Left ventricle myocardium inferior (tissue), 1 donor: ENCODE data around the gene SLC27A2. TPM values are rescaled to one million over a fixed set of nuclear protein-coding genes. Genes with fewer than 3 reads are reported as not detected.
A peak's percentile ranks its signal among the peaks of the same experiment; 100 is the strongest.

ENCODE experiments used
- DNase-seq: peaks from one replicate; pipeline ENCODE4 v3.0.0-alpha.2; 2020
- H3K27ac ChIP-seq: fragments of 200-600 bp; replicated peaks from 2 replicates; pipeline ENCODE4 v1.8.0; 2021
- H3K27me3 ChIP-seq: fragments of 200-600 bp; 2 replicates; pipeline ENCODE4 v1.8.0; 2021; ENCODE audit warnings: low read depth
- H3K36me3 ChIP-seq: fragments of 200-600 bp; 2 replicates; pipeline ENCODE4 v1.8.0; 2021
- H3K4me1 ChIP-seq: fragments of 200-600 bp; 2 replicates; pipeline ENCODE4 v1.8.0; 2021
- H3K4me3 ChIP-seq: fragments of 200-600 bp; 2 replicates; pipeline ENCODE4 v1.8.0; 2021; ENCODE audit warnings: mild to moderate bottlenecking, moderate library complexity
- H3K9me3 ChIP-seq: fragments of 200-600 bp; replicated peaks from 2 replicates; pipeline ENCODE4 v1.8.0; 2021
- CTCF ChIP-seq: fragments of 200-600 bp; IDR thresholded peaks from 2 replicates; pipeline ENCODE4 v1.8.0; 2021; ENCODE audit warnings: antibody characterized with exemption, mild to moderate bottlenecking, borderline replicate concordance
- intact Hi-C: fragments of 100-400 bp; cut with micrococcal nuclease; formaldehyde crosslinking; loops from one replicate; pipeline ENCODE4 v1.11.0; 2022
- total RNA-seq: library from RNA; stranded (reverse); fragmentation: NEBNext Ultra II Directional; extraction: Animal tissue kit (Norgen Biotek cat#: 25700); gene quantifications from one replicate; pipeline ENCODE4 v1.2.1, GENCODE V29; 2021
- donor health status: DM: no; HTN: yes; CAD: no; lungs with severe emphysema.

SLC27A2 gene
- total RNA-seq, 1 donor from 2014 or later, result not detected

- Histone ChIP-seq H3K4me3 (no peak overlapping the region), H3K27ac (no peak overlapping the region), H3K27me3 (peaks cover 45% of the 10 kb centered on the region), H3K4me1 (peaks cover 3% of the 10 kb centered on the region), H3K36me3 (no peaks in the 10 kb centered on the region), H3K9me3 (no peaks in the 10 kb centered on the region)
- intact Hi-C loops, result no loop called here
- no peak for DNase-seq
- TF ChIP-seq CTCF, result no peak
These were observed 5.1 kb upstream of the SLC27A2 start for GRCh38 chr15:50176869-50177268.

GRCh38 chr15:50180091-50180490 is 1.9 kb upstream of the SLC27A2 start:
- no peak for DNase-seq
- intact Hi-C loops, result no loop called here
- Histone ChIP-seq H3K27me3 (peaks cover 78% of the 10 kb centered on the region), H3K27ac (no peak overlapping the region), H3K4me1 (peaks cover 13% of the 10 kb centered on the region), H3K4me3 (no peak overlapping the region), H3K9me3 (no peaks in the 10 kb centered on the region), H3K36me3 (no peaks in the 10 kb centered on the region)
- no peak for TF ChIP-seq CTCF

- H3K27me3 ChIP-seq, result peaks cover 82% of the 10 kb centered on the region
- H3K36me3 ChIP-seq, result no peaks in the 10 kb centered on the region
- no peaks in the 10 kb centered on the region for H3K9me3 ChIP-seq
- no peak for DNase-seq
- no peak overlapping the region for H3K4me3 ChIP-seq
- H3K4me1 ChIP-seq, result peaks cover 13% of the 10 kb centered on the region
- TF ChIP-seq CTCF, result no peak
- intact Hi-C loops, result no loop called here
- no peak overlapping the region for H3K27ac ChIP-seq
These were observed 1.4 kb upstream of the SLC27A2 start for GRCh38 chr15:50180582-50180981.

GRCh38 chr15:50181201-50181968 is 611 bp upstream of the SLC27A2 start:
- Histone ChIP-seq H3K9me3 (no peaks in the 10 kb centered on the region), H3K27ac (no peak overlapping the region), H3K36me3 (no peaks in the 10 kb centered on the region), H3K4me3 (peak overlapping the region; percentile 69), H3K4me1 (peaks cover 13% of the 10 kb centered on the region), H3K27me3 (peaks cover 89% of the 10 kb centered on the region)
- intact Hi-C loops, result no loop called here
- no peak for TF ChIP-seq CTCF
- no peak for DNase-seq

GRCh38 chr15:50182219-50183013 is 420 bp downstream of the SLC27A2 start:
- Histone ChIP-seq H3K27me3 (peaks cover 90% of the 10 kb centered on the region), H3K9me3 (no peaks in the 10 kb centered on the region), H3K4me3 (peak overlapping the region; percentile 69), H3K36me3 (no peaks in the 10 kb centered on the region), H3K4me1 (peaks cover 13% of the 10 kb centered on the region), H3K27ac (no peak overlapping the region)
- no peak for TF ChIP-seq CTCF
- intact Hi-C loops, result no loop called here
- DNase-seq, result peak; percentile 17
